ENCODE data around the gene LCN10. TPM values are rescaled to one million over a fixed set of nuclear protein-coding genes. Genes with fewer than 3 reads are reported as not detected.

The LCN10 gene
- total RNA-seq, 2 experiments from 2014 or later, result 5.4 to 6.1 TPM

GRCh38 chr9:136724772-136725171, 18.0 kb downstream of the LCN10 start:
- H3K27me3 Mint-ChIP-seq, result peaks cover 3% of the 10 kb centered on the region
- no peak for DNase-seq
- peaks cover 38% of the 10 kb centered on the region for H3K36me3 Mint-ChIP-seq
- H3K4me3 Mint-ChIP-seq, result peak overlapping the region; percentile 40
- H3K27ac Mint-ChIP-seq, result no peak overlapping the region
- H3K4me1 Mint-ChIP-seq, result peaks cover 29% of the 10 kb centered on the region
- no peaks in the 10 kb centered on the region for H3K9me3 Mint-ChIP-seq

GRCh38 chr9:136723989-136724388, 18.8 kb downstream of the LCN10 start:
- Mint-ChIP-seq H3K4me1 (peaks cover 22% of the 10 kb centered on the region), H3K27me3 (peaks cover 3% of the 10 kb centered on the region), H3K9me3 (no peaks in the 10 kb centered on the region), H3K36me3 (peaks cover 38% of the 10 kb centered on the region), H3K27ac (peak overlapping the region; percentile 64), H3K4me3 (no peak overlapping the region)
- DNase-seq, result no peak

GRCh38 chr9:136723362-136723976, 19.3 kb downstream of the LCN10 start:
- H3K27ac Mint-ChIP-seq, result no peak overlapping the region
- peaks cover 38% of the 10 kb centered on the region for H3K36me3 Mint-ChIP-seq
- H3K4me3 Mint-ChIP-seq, result no peak overlapping the region
- H3K4me1 Mint-ChIP-seq, result peaks cover 24% of the 10 kb centered on the region
- no peaks in the 10 kb centered on the region for H3K9me3 Mint-ChIP-seq
- H3K27me3 Mint-ChIP-seq, result peaks cover 3% of the 10 kb centered on the region
- DNase-seq, result no peak

- H3K9me3 Mint-ChIP-seq, result no peaks in the 10 kb centered on the region
- no peak overlapping the region for H3K27ac Mint-ChIP-seq
- peaks cover 3% of the 10 kb centered on the region for H3K27me3 Mint-ChIP-seq
- H3K36me3 Mint-ChIP-seq, result peaks cover 38% of the 10 kb centered on the region
- H3K4me3 Mint-ChIP-seq, result no peak overlapping the region
- H3K4me1 Mint-ChIP-seq, result peaks cover 24% of the 10 kb centered on the region
- peak; percentile 31 for DNase-seq
Measured at GRCh38 chr9:136722969-136723356, 19.8 kb downstream of the LCN10 start.

GRCh38 chr9:136722093-136722968, 20.4 kb downstream of the LCN10 start:
- H3K27me3 Mint-ChIP-seq, result peaks cover under 1% of the 10 kb centered on the region
- H3K4me1 Mint-ChIP-seq, result peaks cover 24% of the 10 kb centered on the region
- no peak overlapping the region for H3K4me3 Mint-ChIP-seq
- H3K36me3 Mint-ChIP-seq, result peaks cover 34% of the 10 kb centered on the region
- DNase-seq, result no peak
- no peak overlapping the region for H3K27ac Mint-ChIP-seq
- H3K9me3 Mint-ChIP-seq, result no peaks in the 10 kb centered on the region

- Mint-ChIP-seq H3K27ac (no peak overlapping the region), H3K4me1 (peaks cover 21% of the 10 kb centered on the region), H3K27me3 (no peaks in the 10 kb centered on the region), H3K9me3 (no peaks in the 10 kb centered on the region), H3K4me3 (no peak overlapping the region), H3K36me3 (peaks cover 26% of the 10 kb centered on the region)
- no peak for DNase-seq
Measured at GRCh38 chr9:136721339-136722092, 21.2 kb downstream of the LCN10 start.

- H3K27me3 Mint-ChIP-seq, result peaks cover 1% of the 10 kb centered on the region
- H3K36me3 Mint-ChIP-seq, result peaks cover 20% of the 10 kb centered on the region
- H3K4me3 Mint-ChIP-seq, result no peak overlapping the region
- peaks cover 15% of the 10 kb centered on the region for H3K4me1 Mint-ChIP-seq
- H3K27ac Mint-ChIP-seq, result no peak overlapping the region
- no peaks in the 10 kb centered on the region for H3K9me3 Mint-ChIP-seq
- no peak for DNase-seq
Measured at GRCh38 chr9:136720898-136721338, 21.8 kb downstream of the LCN10 start.

GRCh38 chr9:136720251-136720897, 22.4 kb downstream of the LCN10 start:
- Mint-ChIP-seq H3K4me3 (no peak overlapping the region), H3K9me3 (no peaks in the 10 kb centered on the region), H3K36me3 (peaks cover 15% of the 10 kb centered on the region), H3K4me1 (peaks cover 11% of the 10 kb centered on the region), H3K27ac (no peak overlapping the region), H3K27me3 (peaks cover 5% of the 10 kb centered on the region)
- DNase-seq, result no peak

GRCh38 chr9:136719195-136719880, 23.4 kb downstream of the LCN10 start:
- H3K4me3 Mint-ChIP-seq, result no peak overlapping the region
- peaks cover 8% of the 10 kb centered on the region for H3K4me1 Mint-ChIP-seq
- H3K27ac Mint-ChIP-seq, result no peak overlapping the region
- H3K27me3 Mint-ChIP-seq, result peaks cover 9% of the 10 kb centered on the region
- no peaks in the 10 kb centered on the region for H3K9me3 Mint-ChIP-seq
- peaks cover 9% of the 10 kb centered on the region for H3K36me3 Mint-ChIP-seq
- no peak for DNase-seq

- H3K27ac Mint-ChIP-seq, result no peak overlapping the region
- no peak for DNase-seq
- peaks cover 16% of the 10 kb centered on the region for H3K27me3 Mint-ChIP-seq
- peaks cover 4% of the 10 kb centered on the region for H3K4me1 Mint-ChIP-seq
- no peaks in the 10 kb centered on the region for H3K9me3 Mint-ChIP-seq
- no peak overlapping the region for H3K4me3 Mint-ChIP-seq
- peaks cover 1% of the 10 kb centered on the region for H3K36me3 Mint-ChIP-seq
Measured at GRCh38 chr9:136718345-136719194, 24.2 kb downstream of the LCN10 start.

- peaks cover 22% of the 10 kb centered on the region for H3K27me3 Mint-ChIP-seq
Measured at GRCh38 chr9:136717399-136717798, 25.3 kb downstream of the LCN10 start.

GRCh38 chr9:136714893-136715274, 27.9 kb downstream of the LCN10 start:
- Mint-ChIP-seq H3K4me3 (no peak overlapping the region), H3K4me1 (peaks cover 5% of the 10 kb centered on the region), H3K9me3 (no peaks in the 10 kb centered on the region), H3K27me3 (peaks cover 42% of the 10 kb centered on the region), H3K27ac (no peak overlapping the region), H3K36me3 (no peaks in the 10 kb centered on the region)
- no peak for DNase-seq

More at GRCh38 chr9:136717399-136717798, 25.3 kb downstream of the LCN10 start:
- Mint-ChIP-seq H3K36me3 (no peaks in the 10 kb centered on the region), H3K9me3 (no peaks in the 10 kb centered on the region), H3K4me3 (no peak overlapping the region), H3K4me1 (peaks cover 4% of the 10 kb centered on the region), H3K27ac (no peak overlapping the region)
- DNase-seq, result no peak

- Mint-ChIP-seq H3K27me3 (peaks cover 43% of the 10 kb centered on the region), H3K27ac (no peak overlapping the region), H3K36me3 (no peaks in the 10 kb centered on the region), H3K4me1 (peaks cover 5% of the 10 kb centered on the region), H3K9me3 (no peaks in the 10 kb centered on the region), H3K4me3 (no peak overlapping the region)
- DNase-seq, result no peak
Measured at GRCh38 chr9:136714096-136714892, 28.4 kb downstream of the LCN10 start.

Measured in activated naive CD8-positive, alpha-beta T cell treated with anti-CD3 and anti-CD28 coated beads for 36 hours (primary cell).